ENCODE results near the gene PGLYRP1.

The PGLYRP1 gene

GRCh38 chr19:46032597-46033025 lies 9.8 kb upstream of the PGLYRP1 start:
- no peak for DNase-seq (ENCODE audit: low read depth in 2 of 3, low spot score in 2 of 3)

DNA sequence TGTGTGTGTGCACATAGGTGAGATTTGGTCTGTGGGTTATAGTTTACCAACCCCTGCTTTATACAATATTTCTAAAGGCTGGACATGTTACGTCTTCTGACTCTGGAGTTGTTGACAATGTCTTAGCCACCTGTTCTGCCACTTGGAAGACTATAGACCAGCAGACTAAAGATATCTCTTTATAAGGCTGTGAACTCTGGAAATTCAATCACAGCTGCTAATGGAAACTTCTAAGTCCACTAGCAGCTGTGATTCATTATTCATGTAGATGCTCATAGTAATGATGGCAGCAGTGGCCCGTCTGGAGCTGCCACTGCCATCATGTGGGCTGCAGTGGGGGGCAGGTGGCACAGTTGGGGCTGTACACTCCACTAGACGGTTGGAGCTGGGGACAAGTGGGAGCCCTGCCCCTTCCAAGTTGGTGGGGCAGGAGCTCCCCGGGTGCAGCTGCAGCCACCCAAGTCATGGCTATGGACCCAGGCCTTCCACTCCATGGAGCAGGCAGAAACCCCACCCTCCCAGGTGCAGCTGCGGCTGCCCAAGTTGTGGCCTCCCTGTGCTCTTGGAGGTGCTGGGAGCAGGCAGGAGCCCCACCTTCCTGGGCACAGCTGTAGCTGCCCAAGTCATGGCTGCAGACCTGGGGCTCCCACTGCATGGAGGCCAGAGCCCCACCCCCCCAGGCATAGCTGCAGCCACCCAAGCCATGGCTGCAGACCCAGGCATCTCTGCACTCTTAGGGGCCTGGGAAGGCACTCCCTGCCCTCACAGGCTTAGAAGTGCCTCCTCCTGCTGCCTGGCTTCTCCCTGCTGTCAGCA lies 9.1 kb upstream of the PGLYRP1 start:
- DNase-seq (ENCODE audit: low read depth in 2 of 3, low spot score in 2 of 3): no peak

GRCh38 chr19:46030812-46031550 lies 8.1 kb upstream of the PGLYRP1 start:
- DNase-seq (ENCODE audit: low read depth in 2 of 3, low spot score in 2 of 3): no peak

DNA sequence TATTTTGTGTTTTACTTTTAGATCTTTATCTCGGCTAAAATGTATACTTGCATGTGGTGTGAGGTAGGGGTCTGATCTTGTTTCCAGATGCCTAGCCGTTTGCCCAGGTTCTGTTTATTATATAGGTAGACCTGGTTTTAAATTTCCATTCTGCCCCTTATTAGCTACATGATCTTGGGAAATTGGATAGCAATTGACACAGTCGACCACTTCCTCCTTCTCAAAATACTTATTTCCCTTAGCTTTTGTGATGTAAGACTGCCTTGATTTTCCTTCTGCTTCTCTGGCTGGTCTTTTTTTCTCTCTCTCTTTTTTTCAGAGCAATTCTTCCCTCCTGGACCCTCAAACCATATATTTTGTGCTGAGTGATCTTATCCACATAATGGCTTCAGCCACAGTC lies 3.0 kb upstream of the PGLYRP1 start:
- no peak for DNase-seq (ENCODE audit: low read depth in 2 of 3, low spot score in 2 of 3)

- no peak for DNase-seq (ENCODE audit: low read depth in 2 of 3, low spot score in 2 of 3)
Observed at GRCh38 chr19:46023311-46023779, 492 bp upstream of the PGLYRP1 start.

- no peak for DNase-seq (ENCODE audit: low read depth in 2 of 3, low spot score in 2 of 3)
Observed at GRCh38 chr19:46022061-46022430, 807 bp downstream of the PGLYRP1 start.

DNA sequence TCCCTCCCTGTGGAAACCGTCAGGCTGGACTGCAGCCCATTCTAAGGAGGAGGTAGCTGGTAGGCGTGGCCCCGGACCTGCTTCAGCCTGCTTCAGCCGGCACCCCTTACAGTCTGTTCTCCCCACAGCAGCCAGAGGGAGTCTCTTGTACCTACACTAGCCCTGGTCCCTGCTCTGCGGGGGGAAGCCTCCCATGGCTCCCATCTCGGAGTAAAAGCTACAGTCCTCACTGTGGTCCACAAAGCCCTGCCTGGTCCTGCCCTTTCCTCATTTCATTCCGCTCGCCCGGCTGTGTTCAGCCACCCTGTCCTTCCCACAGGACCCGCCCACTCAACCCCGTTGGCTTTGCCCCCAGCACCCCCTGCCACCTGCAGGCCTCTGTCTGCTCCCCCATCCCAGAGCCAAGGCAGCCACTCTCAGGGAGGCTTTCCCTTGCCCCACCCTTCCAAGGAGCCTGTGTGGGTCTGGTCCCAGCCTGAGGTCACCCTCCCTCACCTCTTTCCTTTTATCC lies 1.3 kb downstream of the PGLYRP1 start:
- no peak for DNase-seq (ENCODE audit: low read depth in 2 of 3, low spot score in 2 of 3)

DNA sequence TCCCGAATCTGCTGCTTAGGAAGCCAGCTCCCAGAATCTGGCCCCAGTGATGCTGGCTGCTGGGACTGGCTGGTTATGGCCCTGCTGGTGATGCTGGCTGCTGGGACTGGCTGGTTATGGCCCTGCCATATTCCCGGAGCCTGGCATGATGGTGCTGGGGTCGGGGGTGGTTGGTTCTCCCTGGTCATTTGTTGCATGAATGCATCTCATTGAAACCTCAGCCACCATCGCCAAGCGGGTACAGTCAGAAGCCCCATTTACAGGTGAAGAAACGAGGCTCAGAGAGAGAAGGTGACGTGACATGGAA lies 2.1 kb downstream of the PGLYRP1 start:
- DNase-seq (ENCODE audit: low read depth in 2 of 3, low spot score in 2 of 3): no peak

GRCh38 chr19:46019270-46019669 lies 3.6 kb downstream of the PGLYRP1 start:
- DNase-seq (ENCODE audit: low read depth in 2 of 3, low spot score in 2 of 3): no peak

GRCh38 chr19:46018729-46019251 lies 4.1 kb downstream of the PGLYRP1 start:
- no peak for DNase-seq (ENCODE audit: low read depth in 2 of 3, low spot score in 2 of 3)

- no peak for DNase-seq (ENCODE audit: low read depth in 2 of 3, low spot score in 2 of 3)
Observed at GRCh38 chr19:46017874-46018675, 4.8 kb downstream of the PGLYRP1 start.

GRCh38 chr19:46017095-46017429 lies 5.8 kb downstream of the PGLYRP1 start:
- no peak for DNase-seq (ENCODE audit: low read depth in 2 of 3, low spot score in 2 of 3)

DNA sequence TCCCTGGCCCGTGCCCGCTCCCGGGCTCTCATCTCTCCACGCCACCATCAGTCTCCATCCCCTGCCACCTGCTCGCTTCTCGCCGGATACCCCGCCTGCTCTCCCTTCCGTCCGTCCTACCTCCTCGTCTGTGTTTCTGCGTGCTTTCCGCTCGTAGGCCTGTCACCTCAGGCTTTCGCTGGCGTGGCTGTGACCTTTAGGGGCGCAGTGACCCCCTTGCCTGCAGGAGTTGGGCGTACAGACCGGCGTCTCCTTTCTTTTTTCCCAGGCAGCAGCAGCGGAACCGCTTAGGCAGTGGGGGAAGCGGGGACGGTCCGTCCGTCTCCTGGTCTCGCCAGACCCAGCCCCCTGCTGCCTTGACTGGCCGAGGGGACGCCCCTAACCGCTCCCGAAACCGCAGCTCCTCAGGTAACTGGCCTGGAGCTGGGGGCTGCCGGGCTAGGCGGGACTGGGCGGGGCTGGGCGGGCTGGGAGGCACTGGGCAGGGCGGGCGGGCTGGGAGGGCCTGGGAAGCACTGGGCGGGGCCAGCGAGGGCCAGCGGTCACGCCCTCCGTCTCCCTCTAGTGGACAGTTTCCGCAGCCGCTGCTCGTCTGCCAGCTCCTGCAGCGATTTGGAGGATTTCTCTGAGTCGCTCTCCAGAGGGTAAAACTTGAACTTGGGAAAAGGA lies 6.3 kb downstream of the PGLYRP1 start:
- DNase-seq (ENCODE audit: low read depth in 2 of 3, low spot score in 2 of 3): peak; percentile 62 to 63 (median 63)

DNA sequence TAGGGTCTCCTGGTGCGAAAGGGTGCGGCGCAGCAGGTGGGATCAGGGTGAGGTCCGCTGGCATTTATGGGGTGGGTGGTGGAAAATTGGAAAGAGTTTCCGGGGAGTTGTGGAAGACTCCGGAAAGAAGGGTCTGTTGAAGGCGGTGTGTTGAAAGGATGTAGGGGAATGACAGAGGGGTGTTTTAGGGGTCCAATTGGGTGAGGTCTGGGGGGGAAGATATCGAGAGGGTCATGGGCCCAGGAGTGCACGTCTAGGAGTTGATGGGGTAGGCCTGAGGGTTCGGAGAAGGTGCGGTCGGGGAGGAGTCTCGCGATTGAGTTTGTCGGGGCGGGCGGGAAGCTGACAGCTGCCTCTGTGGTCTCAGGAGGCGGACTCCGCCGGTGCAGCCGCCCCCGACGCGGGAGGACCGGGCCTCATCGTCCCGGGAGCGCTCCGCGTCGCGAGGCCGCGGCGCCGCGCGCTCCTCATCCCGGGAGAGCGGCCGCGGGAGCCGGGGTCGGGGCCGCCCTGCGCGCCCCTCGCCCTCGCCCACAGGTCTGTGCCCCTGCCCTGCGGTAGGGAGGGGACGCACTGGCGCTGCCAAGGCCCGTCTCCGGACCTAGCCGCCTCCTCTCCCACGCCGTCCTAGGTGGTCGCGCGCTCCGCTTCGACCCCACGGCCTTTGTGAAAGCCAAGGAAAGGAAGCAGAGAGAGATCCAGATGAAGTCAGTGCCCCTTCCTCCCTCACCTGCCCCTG lies 7.0 kb downstream of the PGLYRP1 start:
- no peak for DNase-seq (ENCODE audit: low read depth in 2 of 3, low spot score in 2 of 3)

DNA sequence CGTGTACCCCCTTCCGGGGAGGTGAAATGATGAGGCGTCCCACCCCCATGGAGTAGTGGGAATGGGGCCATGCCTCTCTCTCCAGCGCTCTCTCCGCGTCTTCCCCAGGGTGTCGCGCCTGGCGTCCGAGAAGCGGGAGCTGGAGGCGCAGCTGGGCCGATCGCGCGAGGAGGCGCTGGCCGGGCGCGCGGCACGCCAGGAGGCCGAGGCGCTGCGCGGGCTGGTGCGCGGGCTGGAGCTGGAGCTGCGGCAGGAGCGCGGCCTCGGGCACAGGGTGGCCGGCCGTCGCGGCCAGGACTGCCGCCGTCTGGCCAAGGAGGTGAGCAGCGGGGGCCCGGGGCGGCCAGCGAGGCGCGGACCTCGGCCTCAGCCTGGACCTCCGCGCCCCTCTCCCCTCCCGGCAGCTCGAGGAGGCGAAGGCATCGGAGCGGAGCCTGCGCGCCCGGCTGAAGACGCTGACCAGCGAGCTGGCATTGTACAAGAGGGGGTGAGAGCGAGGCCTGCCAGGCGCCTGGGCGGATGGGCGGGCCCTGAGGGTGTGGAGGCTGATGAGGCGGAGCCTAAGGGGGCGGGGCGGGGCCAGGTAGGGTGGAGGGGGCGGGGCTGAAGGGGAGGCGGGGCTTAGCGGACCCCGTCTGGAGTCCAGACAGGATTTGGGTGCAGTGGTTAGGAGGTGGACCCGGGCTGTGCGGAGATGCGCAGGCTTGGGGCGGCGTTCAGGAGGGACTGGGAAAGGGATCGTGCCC lies 7.7 kb downstream of the PGLYRP1 start:
- DNase-seq (ENCODE audit: low read depth in 2 of 3, low spot score in 2 of 3): peak in 1 of 3 experiments; percentile 38

DNA sequence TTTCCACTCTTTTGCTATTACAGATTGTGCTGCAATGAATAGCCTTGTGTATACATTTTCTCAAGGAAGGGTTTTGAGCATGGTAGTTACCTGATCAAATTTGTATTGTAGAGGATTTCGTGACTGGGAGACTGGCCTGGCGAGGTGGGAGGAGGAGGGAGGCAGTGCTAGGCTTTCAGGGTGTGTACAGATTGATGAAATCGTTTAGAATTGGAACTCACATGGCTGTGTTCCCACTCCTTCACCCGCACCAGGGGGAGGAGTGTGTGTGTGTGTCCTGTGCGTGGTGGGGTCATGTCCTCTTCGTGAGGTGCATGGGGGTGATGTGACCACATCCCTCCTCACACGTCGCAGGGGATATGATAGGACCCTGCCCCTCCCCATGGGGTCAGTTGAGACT lies 8.3 kb downstream of the PGLYRP1 start:
- DNase-seq (ENCODE audit: low read depth in 2 of 3, low spot score in 2 of 3): no peak

- peak in 2 of 3 experiments; percentile 34 to 56 for DNase-seq (ENCODE audit: low read depth in 2 of 3, low spot score in 2 of 3)
Observed at GRCh38 chr19:46009530-46010510, 13.0 kb downstream of the PGLYRP1 start.

- no peak for DNase-seq (ENCODE audit: low read depth in 2 of 3, low spot score in 2 of 3)
Observed at GRCh38 chr19:46006411-46006810, 16.4 kb downstream of the PGLYRP1 start.
